AG08396 (cell line): ENCODE measurements around the gene NPAS3.

ENCODE experiments used
- DNase-seq: peaks from one replicate; pipeline ENCODE4 v3.0.0; 2012; ENCODE audit warnings: low spot score, mixed read lengths

NPAS3 gene

DNA sequence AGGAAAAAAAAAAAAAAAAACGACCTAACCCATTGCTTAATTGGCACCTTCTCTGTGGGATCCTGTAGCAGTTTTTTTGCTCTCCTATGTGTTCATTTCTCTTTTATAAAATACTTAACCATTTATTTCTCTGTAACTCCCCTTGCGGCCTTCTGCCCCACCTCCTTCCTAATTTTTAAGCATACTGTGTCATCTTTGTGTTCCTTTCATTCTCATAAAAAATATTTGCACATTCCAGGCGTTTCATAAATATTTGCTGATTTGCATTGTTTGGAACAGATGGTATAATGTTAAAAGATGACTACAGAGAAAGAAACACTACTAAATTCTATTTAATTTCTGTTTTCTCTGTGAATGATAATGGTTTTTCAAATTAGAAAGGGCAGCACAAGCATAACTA, 77.9 kb downstream of the NPAS3 start:
- no peak for DNase-seq

- DNase-seq, result no peak
These were observed 78.3 kb downstream of the NPAS3 start for GRCh38 chr14:33017016-33017415.

- no peak for DNase-seq
These were observed 80.7 kb downstream of the NPAS3 start for GRCh38 chr14:33019346-33019745.

- no peak for DNase-seq
These were observed 88.3 kb downstream of the NPAS3 start for GRCh38 chr14:33026850-33027430.

- no peak for DNase-seq
These were observed 90.8 kb downstream of the NPAS3 start for GRCh38 chr14:33029511-33029910.

DNA sequence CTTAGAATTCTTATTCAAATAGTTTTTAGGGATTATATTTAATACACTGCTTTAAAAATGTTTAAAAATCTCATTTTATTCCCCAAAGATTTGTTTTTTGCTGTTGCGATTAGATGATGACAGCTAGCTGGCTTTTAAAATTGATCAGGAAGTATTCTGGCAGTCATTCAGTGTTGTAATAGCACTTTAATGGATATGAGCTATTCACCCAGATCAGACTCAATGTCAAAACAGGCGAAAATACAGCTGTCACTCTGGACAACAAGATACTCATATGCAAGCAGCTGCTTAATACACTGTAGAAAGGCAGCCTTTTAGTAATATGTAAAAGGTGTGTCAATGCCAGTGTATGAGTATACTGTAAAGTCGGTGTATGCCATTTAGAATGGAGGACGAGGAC, 91.7 kb downstream of the NPAS3 start:
- DNase-seq, result no peak

GRCh38 chr14:33035416-33036194, 96.9 kb downstream of the NPAS3 start:
- no peak for DNase-seq

DNA sequence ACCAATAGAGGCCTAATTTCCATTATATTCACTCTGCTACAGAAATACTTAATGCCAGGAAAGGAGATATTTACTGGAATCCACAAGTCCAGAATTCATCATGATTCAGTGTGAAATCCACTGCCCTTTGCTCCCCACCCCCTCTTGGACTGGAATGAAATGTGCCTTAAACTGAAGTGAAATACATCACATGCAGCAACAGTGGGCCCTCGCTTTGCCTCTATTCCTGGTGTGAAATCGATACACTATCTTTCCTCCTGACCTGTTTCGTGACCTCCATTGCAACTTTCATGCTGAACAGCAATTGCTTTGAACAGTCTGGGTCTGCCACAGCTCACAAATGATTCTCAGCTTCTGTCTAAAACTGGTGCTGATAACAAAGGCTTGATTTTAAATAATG, 100.6 kb downstream of the NPAS3 start:
- DNase-seq, result no peak

DNA sequence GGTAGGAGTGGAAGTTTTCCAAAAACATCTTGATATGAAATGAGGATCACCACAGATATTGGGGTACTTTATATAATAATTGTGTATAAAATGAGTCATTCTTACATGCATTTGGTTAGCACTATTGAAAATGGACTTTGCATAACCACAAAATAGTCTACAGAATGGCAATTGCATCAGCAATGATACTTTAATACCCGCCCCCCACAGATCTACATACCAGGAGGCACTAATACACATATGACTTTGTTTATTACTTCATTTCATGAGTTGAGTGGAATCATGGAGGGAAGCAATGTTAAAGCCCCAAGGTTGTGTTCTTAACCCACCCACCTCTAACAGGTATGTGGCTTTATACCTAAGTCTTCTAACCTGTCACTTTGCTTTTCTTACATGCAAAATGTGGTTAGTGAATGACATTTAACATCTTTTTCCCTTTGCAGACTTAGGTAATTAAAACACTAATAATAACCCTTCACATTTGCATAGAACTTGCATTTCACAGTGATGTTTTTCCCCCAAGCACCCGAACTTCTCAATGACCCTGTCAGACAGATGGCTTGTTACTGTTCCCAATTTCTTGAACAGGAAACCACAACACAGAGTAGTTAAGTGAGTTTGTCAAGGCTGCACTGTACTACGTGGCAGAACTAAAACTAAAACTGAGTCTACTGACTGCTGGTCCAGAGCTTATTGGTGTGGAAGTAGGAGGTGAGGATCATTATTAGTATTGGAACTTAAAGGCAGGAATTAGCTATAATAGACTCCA, 101.9 kb downstream of the NPAS3 start:
- DNase-seq, result no peak

GRCh38 chr14:33042591-33042990, 103.9 kb downstream of the NPAS3 start:
- no peak for DNase-seq

- DNase-seq, result no peak
These were observed 107.1 kb downstream of the NPAS3 start for GRCh38 chr14:33045760-33046159.

DNA sequence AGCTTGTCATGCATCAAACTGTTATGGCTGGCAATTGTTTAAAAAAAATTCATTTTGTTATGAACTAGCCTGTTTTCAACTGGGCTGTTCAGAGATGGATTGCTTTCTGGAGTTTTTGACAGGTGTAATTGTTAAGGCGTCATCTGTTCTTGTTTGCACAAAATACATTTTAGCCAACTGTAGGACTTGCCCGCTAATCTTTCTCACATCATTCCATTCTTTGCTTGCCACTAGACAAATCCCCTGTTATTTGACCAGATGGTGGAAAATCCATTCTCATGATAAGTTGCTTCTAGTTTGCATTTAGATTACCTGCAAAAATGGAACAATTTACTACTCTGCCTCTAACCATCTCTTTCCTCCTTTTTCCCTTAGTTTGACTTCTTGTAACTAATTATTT, 114.3 kb downstream of the NPAS3 start:
- no peak for DNase-seq

GRCh38 chr14:33056213-33056612, 117.5 kb downstream of the NPAS3 start:
- no peak for DNase-seq

DNA sequence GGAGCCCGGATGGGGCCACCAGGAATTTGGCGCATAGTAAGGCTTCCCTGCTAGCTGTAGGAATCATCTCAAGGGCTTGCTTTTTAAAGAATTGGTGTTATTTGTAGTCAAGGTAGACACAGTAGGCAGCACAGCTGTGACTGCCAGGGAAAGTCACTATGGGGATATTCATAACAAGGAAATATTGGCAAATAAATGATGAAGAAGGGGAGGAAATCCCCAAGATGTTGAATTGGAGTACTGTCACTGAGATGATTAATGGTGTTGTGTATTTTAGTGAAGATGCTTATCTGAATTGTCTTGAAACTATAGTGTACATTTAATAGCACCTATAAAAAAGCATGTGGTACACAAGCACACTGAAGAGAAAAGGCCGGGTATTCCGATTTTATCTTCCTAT, 118.9 kb downstream of the NPAS3 start:
- no peak for DNase-seq

- no peak for DNase-seq
These were observed 123.1 kb downstream of the NPAS3 start for GRCh38 chr14:33061667-33062325.

DNA sequence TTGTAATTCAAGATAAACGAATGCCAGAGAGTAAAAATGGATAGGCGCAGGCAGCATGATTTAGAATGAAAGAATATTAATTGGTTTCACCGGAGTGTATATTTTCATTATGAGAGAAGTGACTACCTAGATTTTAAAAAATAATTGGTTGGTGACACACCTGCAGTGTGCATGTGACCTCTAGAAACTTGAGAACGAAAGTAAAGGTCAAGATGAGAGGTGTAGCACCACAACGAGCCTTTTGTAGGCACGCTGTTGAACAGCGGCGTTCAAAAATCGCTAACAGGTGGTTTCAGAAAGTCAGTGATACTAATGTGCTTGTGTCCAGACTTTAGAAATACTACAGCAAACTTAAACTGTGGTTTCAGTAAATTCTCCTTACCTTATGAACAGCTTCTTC, 123.8 kb downstream of the NPAS3 start:
- DNase-seq, result no peak

DNA sequence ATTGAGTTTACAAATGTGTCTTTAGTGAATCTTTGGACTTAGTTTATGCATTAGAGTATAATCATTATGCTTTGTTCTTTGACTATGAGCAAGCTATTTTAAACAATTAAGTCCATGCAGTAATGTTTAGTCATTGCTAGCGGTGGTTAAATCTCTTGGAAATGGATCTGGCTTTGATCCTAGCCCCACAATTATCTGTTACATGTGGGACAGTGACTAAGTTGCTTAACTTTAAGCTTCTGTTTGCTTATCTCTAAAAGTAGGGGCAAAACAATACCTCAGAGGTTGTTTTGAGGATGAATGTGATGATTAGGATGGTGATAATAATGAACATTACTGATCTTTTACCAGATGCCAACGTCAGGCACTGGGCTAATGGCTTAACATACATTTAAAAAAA, 124.2 kb downstream of the NPAS3 start:
- DNase-seq, result no peak

GRCh38 chr14:33063521-33063920, 124.8 kb downstream of the NPAS3 start:
- DNase-seq, result no peak

- no peak for DNase-seq
These were observed 127.0 kb downstream of the NPAS3 start for GRCh38 chr14:33065634-33066033.

DNA sequence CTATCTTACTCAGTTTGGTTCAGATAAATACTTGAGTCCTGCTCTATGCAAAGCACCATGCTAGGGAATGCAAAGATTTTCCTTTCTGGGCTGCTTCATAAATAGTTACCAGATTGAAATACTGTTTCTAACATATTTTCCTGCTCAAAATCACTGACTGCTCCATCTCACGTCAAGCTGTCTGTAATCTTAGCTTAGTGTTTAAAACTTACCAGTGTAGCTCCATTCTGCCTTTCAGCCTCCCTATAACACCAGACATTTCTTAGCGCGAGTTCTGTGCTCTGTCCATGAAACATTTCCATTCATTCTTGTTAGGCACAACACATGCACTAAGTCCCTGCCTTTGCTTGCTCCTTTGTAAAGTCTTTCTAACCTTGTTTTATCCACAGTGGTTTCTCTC, 129.4 kb downstream of the NPAS3 start:
- DNase-seq, result no peak

- no peak for DNase-seq
These were observed 129.9 kb downstream of the NPAS3 start for GRCh38 chr14:33068626-33069025.

DNA sequence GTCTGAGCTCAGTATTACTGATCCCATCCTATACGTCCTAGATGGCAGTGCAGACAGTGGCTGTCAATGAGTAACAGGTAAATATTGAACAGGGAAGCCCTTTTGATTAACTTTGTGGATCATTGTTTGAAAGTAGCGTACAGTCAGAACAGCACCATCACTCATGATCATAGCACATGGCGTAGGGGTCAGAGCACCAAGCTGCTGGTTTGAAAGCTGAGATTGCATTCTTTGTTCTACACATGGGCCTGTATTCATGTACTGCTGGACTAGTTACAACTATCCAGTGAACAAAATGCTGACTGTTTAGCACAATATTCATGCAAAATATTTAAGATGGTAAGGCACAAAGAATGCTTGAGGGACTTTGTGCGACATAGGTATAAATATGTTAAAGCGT, 131.8 kb downstream of the NPAS3 start:
- DNase-seq, result no peak

- DNase-seq, result no peak
These were observed 134.3 kb downstream of the NPAS3 start for GRCh38 chr14:33073023-33073422.
